Urinary bladder (tissue), 4 donors: Measurements from ENCODE around the gene CHCHD4. TPM values are rescaled to one million over a fixed set of nuclear protein-coding genes. Genes with fewer than 3 reads are reported as not detected.

ENCODE experiments used
- DNase-seq: peaks from one replicate; pipeline ENCODE4 v3.0.0-alpha.2; 2015; ENCODE audit errors: extremely low spot score
- H3K27ac ChIP-seq: one replicate; pipeline ENCODE4 v1.5.1; 2013; ENCODE audit warnings: low read depth, mild to moderate bottlenecking, moderate library complexity
- H3K36me3 ChIP-seq: one replicate; pipeline ENCODE4 v1.6.1; 2013; ENCODE audit warnings: mild to moderate bottlenecking, moderate library complexity; ENCODE audit not compliant: insufficient read depth
- H3K4me1 ChIP-seq: one replicate; pipeline ENCODE4 v1.6.1; 2013; ENCODE audit warnings: mild to moderate bottlenecking, moderate library complexity; ENCODE audit not compliant: insufficient read depth
- H3K4me3 ChIP-seq: one replicate; pipeline ENCODE4 v1.5.1; 2013; ENCODE audit warnings: low read depth, low read length
- WGBS: extraction: QIAGEN DNeasy Blood & Tissue Kit; methylation state at CpG from one replicate; pipeline ENCODE4 v1.1.7; 2013; 5-methylcytosine and 5-hydroxymethylcytosine counted together
- polyA plus RNA-seq: library from polyadenylated mRNA; stranded (reverse); fragments of 200-250 nt; gene quantifications from one replicate; pipeline ENCODE4 v1.2.3, GENCODE V29; 2013
- total RNA-seq: library from RNA; depleted of rRNA; stranded (reverse); fragments of >200 nt; gene quantifications from one replicate; pipeline ENCODE4 v1.2.3, GENCODE V29; 2014
- donor health status: healthy with polysubstance abuse.
- donor health status: healthy.

The CHCHD4 gene
- total and polyA plus RNA-seq, 2 donors, result 7.7 to 18.2 TPM

DNA sequence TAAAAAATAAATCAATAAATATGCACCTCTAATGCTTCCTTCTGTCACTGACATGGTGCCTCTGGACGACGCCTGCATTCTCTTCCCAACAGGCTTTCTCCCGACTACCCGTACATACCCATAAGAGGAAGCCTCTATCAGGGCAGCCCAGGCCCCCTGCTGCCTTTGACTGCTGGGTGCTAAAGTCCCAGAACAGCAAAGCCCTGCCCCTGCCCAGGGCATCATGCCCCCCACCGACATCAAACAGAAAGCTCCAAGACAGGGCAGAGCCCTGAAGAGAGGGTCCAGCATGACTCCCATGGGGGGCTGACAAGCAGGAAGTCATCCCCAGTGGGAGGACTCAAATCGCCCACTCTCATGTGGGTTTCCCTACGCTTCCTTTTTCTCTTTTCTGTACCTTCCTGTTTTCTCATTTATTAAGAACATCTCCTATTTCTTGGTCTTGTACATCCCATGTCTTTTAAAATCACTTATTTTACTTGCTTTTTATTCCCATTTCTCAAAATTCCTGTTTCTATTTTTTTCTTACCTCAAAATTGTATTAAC is 30.3 kb upstream of the CHCHD4 start:
- WGBS, result 92% methylated on average over 7 of the region's 7 CpGs
- no peak overlapping the region for H3K4me3 ChIP-seq
- no peaks in the 10 kb centered on the region for H3K36me3 ChIP-seq
- no peak for DNase-seq
- H3K27ac ChIP-seq, result no peak overlapping the region
- no peaks in the 10 kb centered on the region for H3K4me1 ChIP-seq

DNA sequence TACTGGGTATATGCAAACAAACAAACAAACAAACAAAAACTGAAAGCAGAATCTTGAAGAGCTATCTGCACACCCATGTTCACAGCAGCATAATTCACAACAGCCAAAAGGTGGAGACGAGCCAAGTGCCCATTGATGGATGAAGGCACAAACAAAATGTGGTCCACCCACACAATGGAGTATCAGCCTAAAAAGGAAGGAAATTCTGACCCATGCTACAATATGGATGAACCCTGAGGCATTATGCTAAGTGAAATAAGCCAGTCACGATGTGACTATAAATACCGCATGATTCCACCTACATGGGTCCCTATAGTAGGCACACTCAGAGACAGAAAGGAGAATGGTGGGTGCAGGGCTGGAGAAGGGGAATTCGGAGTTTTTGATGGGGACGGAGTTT is 29.6 kb upstream of the CHCHD4 start:
- no peaks in the 10 kb centered on the region for H3K4me1 ChIP-seq
- DNase-seq, result no peak
- no peak overlapping the region for H3K27ac ChIP-seq
- WGBS, result 90% methylated on average over 5 of the region's 5 CpGs
- no peaks in the 10 kb centered on the region for H3K36me3 ChIP-seq
- no peak overlapping the region for H3K4me3 ChIP-seq

DNA sequence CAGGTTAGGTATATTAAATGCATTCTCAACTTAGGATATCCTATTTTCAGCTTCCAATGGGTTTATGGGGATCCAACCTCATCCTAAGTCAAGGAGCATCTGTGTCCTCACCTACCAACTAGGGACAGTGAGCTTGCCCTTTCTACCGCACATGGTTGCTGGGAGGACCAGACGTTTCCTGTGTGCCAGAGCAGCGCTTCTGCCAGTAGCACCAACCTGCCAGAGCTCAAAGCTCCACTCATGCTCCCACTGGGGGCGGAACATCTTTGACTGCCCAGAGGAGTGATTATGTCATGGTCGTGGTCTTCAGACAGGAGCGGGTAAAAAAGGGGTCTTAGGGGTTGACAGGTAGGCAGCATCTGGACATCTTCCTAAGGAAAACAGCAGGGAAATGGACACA is 29.0 kb upstream of the CHCHD4 start:
- DNase-seq, result no peak
- H3K36me3 ChIP-seq, result no peaks in the 10 kb centered on the region
- no peaks in the 10 kb centered on the region for H3K4me1 ChIP-seq
- H3K27ac ChIP-seq, result no peak overlapping the region
- no peak overlapping the region for H3K4me3 ChIP-seq
- WGBS, result 91% methylated on average over 6 of the region's 6 CpGs

DNA sequence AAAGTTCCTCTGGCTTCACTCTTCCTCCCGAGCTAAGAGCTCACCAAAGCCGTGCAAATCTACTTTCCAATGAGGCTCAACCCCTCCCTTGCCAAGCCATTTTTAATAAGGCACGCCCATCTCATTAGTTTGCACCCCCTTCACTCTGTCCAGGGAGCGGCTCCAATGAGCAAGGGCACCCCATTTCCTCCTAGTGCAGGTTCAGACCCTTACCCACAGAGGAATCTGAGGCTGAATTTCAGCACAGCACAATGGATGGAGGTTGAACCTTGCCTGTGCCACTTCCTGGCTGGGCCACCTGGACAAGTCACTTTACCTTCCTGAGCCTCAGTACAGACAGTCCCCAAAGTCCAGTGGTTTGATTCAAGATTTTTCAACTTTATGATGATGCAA is 28.3 kb upstream of the CHCHD4 start:
- WGBS, result 89% methylated on average over 4 of the region's 4 CpGs
- no peaks in the 10 kb centered on the region for H3K36me3 ChIP-seq
- H3K4me1 ChIP-seq, result no peaks in the 10 kb centered on the region
- H3K27ac ChIP-seq, result no peak overlapping the region
- H3K4me3 ChIP-seq, result no peak overlapping the region
- no peak for DNase-seq

DNA sequence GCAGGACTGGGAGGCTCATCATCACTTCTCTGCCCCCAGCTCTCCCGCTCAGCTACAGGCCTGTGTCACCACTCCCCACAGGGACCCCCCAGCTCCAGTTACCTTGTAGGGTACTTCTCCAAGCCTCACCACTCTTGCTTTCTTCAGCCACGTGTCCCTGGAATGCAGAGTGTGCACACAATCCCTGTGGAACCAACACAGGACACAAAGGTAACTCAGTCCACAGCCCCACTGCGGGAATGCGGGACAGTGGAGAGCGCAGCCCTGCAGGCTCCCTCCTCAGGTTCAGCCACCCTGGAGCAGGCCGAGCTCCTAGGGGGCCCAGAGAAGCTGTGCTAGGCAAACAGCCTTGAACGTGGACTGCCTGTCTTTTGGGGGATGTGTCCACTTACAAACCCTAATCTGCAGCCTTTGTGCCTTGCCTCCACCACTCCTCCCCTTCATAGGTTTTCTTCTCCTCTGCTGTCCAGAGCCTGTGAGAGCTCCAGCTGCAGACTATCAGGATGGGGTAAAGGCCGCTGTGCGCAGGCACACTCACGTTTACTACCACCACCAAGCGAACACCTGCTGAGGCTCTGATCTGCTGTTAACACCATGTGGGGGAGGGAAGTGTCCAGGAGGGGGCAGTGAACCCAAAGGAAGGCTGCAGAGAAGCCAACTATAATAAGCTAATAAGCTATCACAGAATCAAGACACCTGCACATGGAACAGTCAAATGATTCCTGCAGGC is 27.7 kb upstream of the CHCHD4 start:
- Histone ChIP-seq H3K36me3 (no peaks in the 10 kb centered on the region), H3K4me1 (no peaks in the 10 kb centered on the region), H3K27ac (no peak overlapping the region), H3K4me3 (no peak overlapping the region)
- DNase-seq, result no peak
- WGBS, result 85% methylated on average over 11 of the region's 11 CpGs

DNA sequence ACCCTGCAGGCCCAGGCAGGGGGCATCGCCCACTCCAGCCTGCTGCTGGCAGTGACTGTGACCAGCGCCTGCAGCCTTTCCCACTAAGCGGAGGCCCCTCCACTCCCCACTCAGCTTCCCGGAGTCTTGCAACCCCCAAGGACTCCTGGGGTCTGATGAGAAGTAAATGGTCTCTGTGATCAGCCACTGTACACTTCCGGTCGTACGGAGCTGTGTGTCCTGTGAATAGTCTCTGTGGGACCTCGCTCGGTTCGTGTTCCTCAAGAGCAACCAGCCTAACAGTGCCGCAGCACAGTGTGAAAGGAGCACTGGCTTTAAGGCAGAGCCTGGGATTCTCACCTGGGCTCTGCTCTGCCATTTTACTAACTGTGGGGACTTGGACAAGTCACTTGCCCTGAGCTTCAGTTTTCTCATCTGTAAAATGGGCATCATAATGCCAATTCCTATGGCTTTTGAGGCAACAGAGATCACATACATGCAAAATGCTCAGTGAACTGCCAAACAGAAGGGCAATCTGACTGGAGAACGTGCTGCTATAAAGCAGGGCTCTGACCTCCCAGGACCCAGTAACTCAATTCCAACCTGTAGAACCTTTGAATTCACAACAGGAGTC is 26.9 kb upstream of the CHCHD4 start:
- Histone ChIP-seq H3K27ac (no peak overlapping the region), H3K4me3 (no peak overlapping the region), H3K4me1 (no peaks in the 10 kb centered on the region), H3K36me3 (no peaks in the 10 kb centered on the region)
- 91% methylated on average over 12 of the region's 12 CpGs for WGBS
- DNase-seq, result no peak

DNA sequence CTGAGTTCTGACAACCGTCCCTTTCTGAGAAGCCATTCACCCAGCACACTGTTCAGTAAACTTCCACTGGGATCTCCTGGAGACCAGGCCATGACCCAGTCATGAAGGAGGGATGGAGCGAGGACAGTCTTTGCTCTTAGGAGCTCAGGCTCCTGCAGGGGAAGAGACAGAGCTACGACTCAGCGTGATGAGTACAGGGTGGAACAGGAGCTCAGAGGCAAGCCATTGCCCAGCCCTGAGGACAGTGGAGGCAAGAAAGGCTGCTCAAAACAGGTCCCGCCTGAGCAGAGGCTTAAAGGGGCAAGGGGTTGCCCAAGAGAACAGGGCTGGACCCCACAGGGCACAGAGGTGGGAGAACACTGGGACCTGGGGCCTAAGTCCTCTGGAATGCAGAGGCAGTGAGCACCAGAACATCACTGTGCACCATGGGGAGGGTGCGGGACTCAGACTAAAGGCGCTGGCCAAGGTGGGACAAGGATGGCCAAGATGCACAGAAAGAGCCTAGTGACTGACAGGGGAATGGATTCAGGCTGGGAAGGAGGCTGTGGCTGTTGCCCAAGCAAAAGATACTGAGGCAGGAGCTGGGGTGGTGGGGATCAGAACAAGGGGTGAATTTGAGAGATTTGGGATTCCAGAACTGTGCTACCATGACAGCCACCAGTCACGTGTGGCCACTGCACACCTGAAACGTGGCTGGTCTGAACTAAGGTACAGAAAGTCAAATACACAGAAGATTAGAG is 26.0 kb upstream of the CHCHD4 start:
- no peak for DNase-seq
- Histone ChIP-seq H3K4me1 (no peaks in the 10 kb centered on the region), H3K27ac (no peak overlapping the region), H3K4me3 (no peak overlapping the region), H3K36me3 (peaks cover 3% of the 10 kb centered on the region)
- 96% methylated on average over 9 of the region's 9 CpGs for WGBS

DNA sequence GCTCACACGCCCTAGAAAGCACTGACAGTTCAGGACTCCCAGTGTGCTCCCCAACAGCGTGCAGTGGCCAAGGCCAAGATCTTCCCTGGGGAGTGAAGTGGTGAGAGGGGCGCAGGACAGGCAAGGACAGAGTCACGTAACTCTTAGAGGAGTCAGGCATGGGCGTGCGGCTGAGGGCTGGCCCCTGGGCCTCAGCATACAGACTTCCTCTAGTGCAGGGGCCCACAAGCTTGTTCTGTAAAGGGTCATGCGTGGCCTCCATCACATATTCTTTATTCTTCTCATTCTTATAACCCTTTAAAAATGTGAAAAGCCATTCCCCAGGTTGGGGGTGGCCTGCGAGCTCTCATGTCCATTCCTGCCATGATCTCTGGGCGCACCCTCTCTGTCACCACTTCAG is 25.4 kb upstream of the CHCHD4 start:
- Histone ChIP-seq H3K4me1 (no peaks in the 10 kb centered on the region), H3K4me3 (no peak overlapping the region), H3K27ac (no peak overlapping the region), H3K36me3 (peaks cover 3% of the 10 kb centered on the region)
- DNase-seq, result no peak
- WGBS, result 96% methylated on average over 9 of the region's 9 CpGs

DNA sequence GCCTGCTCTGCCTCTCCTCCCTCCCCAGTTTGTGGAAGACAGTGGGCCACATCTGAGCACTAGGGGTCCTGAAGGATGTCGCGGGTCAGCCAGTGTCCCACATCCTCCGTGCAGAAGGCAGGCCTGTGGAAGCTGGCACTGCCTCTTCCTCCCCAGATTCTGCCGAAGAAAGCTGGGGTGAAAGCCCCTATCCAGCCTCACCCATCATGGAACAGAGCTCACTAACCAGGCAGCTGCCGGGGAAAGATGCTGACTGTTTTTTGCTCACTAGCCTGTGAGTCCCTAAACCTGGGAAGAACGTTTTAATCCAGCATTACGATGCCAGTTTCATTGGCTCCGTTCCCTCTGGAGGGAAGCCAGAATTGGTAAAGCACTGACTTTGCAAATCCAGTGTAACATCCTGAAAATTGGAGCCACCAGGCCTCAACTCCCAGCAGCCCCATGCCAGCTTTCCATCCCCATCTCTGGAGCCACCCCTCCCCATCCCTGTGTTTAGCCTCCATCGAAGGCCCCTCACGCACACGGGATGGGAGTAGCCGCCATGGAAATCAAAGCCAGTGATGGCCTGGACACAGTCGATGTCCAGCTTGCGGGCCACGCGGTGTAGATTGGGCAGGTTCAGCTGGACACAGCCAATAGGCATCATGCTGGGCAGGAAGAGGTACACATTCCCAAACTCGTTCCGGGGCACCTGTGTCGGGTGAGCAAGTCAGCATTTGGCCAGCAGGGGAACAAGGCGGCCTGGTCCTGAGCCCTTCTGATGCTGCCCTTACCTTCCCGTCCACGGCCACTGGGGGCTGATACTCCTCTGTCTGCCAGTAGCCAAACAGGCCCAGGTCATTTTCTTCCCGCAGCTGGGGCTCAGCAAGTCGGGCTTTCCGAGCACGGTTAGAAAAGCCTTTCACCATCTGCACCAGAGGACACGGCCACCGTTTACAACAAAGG is 23.6 kb upstream of the CHCHD4 start:
- H3K27ac ChIP-seq, result no peak overlapping the region
- H3K36me3 ChIP-seq, result peaks cover 3% of the 10 kb centered on the region
- DNase-seq, result no peak
- no peaks in the 10 kb centered on the region for H3K4me1 ChIP-seq
- WGBS, result 83% methylated on average over 28 of the region's 28 CpGs
- H3K4me3 ChIP-seq, result no peak overlapping the region

DNA sequence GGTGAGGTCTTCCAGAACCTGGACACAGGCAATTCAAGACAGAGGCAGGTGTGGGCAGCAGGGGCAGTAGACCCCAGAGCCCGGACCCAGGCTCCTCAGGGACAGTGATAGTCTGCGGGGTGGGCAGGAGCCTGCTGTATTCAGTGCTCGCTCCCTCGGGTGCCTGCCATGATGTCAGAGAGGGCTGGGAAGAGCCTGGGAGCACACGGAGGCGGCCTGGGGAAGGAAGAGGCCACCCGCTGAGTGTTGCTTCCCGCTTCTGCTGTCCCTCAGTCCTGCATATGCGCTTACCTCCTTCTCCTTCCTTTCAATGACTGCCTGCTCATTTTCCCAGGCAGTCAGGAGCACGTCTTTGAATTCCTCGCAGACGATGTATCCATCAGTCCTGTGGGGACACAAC is 22.9 kb upstream of the CHCHD4 start:
- DNase-seq, result no peak
- Histone ChIP-seq H3K27ac (no peak overlapping the region), H3K4me1 (no peaks in the 10 kb centered on the region), H3K36me3 (peaks cover 3% of the 10 kb centered on the region), H3K4me3 (no peak overlapping the region)
- 88% methylated on average over 12 of the region's 12 CpGs for WGBS

DNA sequence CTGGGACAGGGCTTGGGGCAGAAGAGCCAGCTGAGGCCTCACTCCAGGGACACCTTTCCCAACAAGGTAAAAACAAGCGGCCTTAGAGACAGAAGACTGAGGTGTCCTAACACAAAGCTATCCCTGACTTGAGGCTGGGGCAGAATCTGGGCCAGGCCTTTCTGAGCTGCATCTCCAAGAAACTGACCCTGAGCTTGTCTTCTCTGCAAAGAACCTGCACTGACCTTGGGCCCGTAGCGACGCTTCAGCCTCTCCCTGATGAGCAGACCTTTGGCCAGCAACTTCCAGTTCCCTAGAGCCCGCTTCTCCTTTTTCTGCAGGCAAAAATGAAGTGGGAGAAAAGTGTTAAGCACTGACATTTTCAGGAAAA is 22.4 kb upstream of the CHCHD4 start:
- WGBS, result 93% methylated on average over 5 of the region's 5 CpGs
- Histone ChIP-seq H3K27ac (no peak overlapping the region), H3K4me1 (no peaks in the 10 kb centered on the region)

DNA sequence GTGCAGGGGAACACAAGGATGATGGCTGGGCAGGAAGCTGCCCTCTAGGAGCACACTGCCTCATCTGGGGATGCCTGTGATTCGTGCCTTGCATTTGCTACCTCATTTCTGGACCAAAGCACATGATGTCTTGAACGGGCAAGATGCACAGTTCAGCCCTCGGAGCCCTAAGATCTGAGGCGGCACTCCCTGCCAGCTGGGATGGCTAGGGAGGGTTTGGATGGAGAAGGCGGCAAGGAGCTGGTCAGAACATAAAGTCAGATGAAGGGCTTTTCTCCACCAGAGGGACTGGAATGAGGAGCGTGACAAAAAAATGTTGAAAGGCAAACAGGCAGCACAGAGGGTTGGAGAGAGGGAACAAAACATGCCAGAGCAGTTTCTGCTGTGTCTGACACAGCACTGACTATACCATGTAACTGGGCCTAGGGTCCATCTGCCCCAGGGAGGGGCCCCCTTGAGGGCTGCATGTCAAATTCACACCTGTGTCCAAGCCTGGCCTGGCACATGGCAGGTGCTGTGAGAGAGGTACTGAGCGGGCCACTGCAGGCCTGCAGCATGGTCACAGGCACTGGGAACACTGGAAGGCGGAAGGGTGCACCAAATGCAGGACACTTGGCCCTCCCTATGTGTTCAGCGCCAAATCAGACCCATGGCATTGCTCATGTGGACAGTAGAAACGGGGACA is 21.9 kb upstream of the CHCHD4 start:
- Histone ChIP-seq H3K4me1 (no peaks in the 10 kb centered on the region), H3K4me3 (no peak overlapping the region), H3K36me3 (peaks cover 3% of the 10 kb centered on the region), H3K27ac (no peak overlapping the region)
- DNase-seq, result no peak
- WGBS, result 88% methylated on average over 10 of the region's 10 CpGs

More for the DNA sequence above, 22.4 kb upstream of the CHCHD4 start:
- H3K36me3 ChIP-seq, result peaks cover 3% of the 10 kb centered on the region
- DNase-seq, result no peak
- no peak overlapping the region for H3K4me3 ChIP-seq
